Measurements from ENCODE around the gene TGFBR2.

DNA sequence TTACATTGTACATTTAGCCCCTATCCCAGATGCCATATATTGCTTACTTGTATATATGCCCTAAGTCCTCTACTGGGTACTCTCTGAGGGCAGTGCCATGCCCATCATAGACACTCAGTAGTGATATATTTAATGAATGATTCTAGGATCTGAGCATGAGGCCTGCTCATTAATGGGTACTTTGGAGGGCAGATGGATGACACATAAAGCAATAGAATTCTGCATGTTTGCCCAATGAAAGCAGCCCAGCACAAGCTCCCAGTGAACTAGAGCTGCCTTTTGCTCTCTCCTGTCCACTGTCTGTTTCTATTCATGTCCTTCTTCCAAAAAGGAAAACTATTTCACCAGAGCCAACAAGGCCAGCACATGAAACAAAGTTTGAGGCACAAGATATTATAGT is 63.9 kb downstream of the TGFBR2 start:
- TF ChIP-seq CTCF (IDR thresholded peaks at IDR 0.05) (no peak), POLR2A (IDR thresholded peaks at IDR 0.05) (no peak), POLR2AphosphoS5 (IDR thresholded peaks at IDR 0.05) (no peak)
